IPS-18a (cell line): ENCODE measurements around the gene PHC2.

Experiments used
- H3K27ac ChIP-seq: one replicate; pipeline ENCODE4 v1.5.1; 2013; ENCODE audit warnings: low read length
- H3K27me3 ChIP-seq: one replicate; pipeline ENCODE4 v1.6.1; 2013; ENCODE audit warnings: mild to moderate bottlenecking, low read length; ENCODE audit not compliant: control insufficient read depth, insufficient read depth
- H3K36me3 ChIP-seq: one replicate; pipeline ENCODE4 v1.6.1; 2013; ENCODE audit warnings: low read depth, low read length; ENCODE audit not compliant: control insufficient read depth
- H3K4me1 ChIP-seq: one replicate; pipeline ENCODE4 v1.6.1; 2013; ENCODE audit warnings: low read depth, low read length; ENCODE audit not compliant: control insufficient read depth
- H3K4me3 ChIP-seq: one replicate; pipeline ENCODE4 v1.5.1; 2013; ENCODE audit warnings: low read length
- H3K9ac ChIP-seq: one replicate; pipeline ENCODE4 v1.6.1; 2013; ENCODE audit warnings: mild to moderate bottlenecking, low read length, moderate library complexity
- H3K9me3 ChIP-seq: one replicate; pipeline ENCODE4 v1.6.1; 2013; ENCODE audit warnings: low read depth, low read length; ENCODE audit not compliant: control insufficient read depth

The PHC2 gene

DNA sequence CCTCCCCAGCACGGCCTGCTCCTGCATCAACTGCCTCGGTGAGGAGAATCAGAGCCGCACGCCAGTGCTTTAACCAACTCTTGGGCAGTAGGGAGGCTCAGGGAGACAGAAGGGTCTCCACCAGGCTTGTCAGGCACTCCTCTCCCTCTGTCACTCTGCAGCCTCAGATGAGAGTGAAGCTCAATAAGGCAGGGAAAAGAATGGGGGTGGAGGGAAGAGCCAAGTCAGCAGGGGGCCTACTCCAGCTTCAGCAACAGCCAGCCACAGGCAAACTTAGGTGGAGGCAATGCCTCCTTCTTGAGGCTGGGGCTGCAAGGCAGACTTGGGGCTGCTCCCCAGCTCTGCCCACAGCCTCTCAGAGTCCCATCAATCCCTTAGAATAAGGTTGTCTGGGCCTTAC, 58.2 kb downstream of the PHC2 start:
- no peaks in the 10 kb centered on the region for H3K36me3 ChIP-seq

DNA sequence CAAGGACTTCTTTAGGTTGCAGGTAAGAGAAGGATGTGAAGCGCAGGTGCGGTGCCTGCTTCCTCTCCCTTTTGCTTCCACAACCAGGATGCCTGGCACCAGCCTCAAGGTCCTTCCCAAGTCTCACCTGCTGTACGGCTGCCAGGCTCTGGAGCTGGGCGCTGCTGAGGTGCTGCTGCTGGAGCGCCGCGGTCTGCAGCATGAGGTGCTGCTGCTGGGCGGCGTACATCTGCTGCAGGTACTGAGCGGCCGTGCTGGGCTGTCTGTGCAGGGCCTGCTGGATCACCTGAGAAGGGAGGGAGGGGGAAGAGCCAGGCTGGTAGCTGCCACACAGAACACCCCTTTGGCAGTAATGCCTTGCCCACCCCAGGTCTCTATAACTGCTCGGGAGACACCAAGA, 58.7 kb downstream of the PHC2 start:
- no peak overlapping the region for H3K27ac ChIP-seq
- H3K4me3 ChIP-seq = no peak overlapping the region
- peaks cover 9% of the 10 kb centered on the region for H3K4me1 ChIP-seq
- peaks cover 3% of the 10 kb centered on the region for H3K27me3 ChIP-seq
- H3K9ac ChIP-seq = no peak overlapping the region
- no peaks in the 10 kb centered on the region for H3K36me3 ChIP-seq
- H3K9me3 ChIP-seq = no peaks in the 10 kb centered on the region

More for the DNA sequence above, 58.2 kb downstream of the PHC2 start:
- Histone ChIP-seq H3K4me3 (no peak overlapping the region), H3K9ac (no peak overlapping the region), H3K9me3 (no peaks in the 10 kb centered on the region), H3K27me3 (no peaks in the 10 kb centered on the region), H3K27ac (no peak overlapping the region), H3K4me1 (peaks cover 4% of the 10 kb centered on the region)

DNA sequence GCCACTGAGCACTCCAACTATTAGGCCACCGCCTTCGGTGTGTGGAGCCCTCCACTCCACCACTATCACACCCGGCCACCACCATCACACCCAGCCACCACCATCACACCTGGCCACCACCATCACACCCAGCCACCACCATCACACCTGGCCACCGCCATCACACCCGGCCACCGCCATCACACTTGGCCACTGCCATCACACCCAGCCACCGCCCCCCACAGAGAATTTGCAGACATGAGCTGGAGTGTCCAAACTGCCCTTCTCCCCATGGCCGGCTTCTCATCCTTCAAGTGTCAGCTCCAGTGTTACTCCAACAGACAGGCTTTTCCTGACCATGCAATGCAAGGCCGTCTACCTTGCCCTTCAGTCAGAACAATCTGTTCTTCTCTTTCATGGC, 59.6 kb downstream of the PHC2 start:
- H3K36me3 ChIP-seq = no peaks in the 10 kb centered on the region
- no peak overlapping the region for H3K27ac ChIP-seq
- no peak overlapping the region for H3K9ac ChIP-seq
- H3K4me3 ChIP-seq = no peak overlapping the region
- peaks cover 13% of the 10 kb centered on the region for H3K4me1 ChIP-seq
- H3K27me3 ChIP-seq = peaks cover 3% of the 10 kb centered on the region
- no peaks in the 10 kb centered on the region for H3K9me3 ChIP-seq

DNA sequence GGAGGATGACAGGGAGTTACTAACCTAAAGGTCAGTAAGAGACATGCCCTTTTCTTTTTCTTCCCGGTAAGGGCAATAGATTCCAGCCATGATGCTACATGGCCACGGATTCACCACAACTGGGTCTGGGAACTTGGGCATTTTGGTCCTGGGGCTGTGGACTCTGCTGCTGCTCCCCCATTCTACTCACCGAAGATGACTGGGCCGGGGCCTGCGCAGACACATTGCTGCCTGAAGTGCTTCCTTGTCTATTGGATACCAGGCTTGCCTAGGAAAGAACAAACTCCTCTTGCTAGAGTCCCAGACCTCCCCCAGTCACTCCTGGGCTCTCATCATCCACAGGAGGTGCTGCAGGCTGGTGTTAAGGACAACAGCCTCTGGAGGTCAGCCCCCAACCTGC, 60.1 kb downstream of the PHC2 start:
- peaks cover 13% of the 10 kb centered on the region for H3K4me1 ChIP-seq
- no peak overlapping the region for H3K4me3 ChIP-seq
- no peak overlapping the region for H3K27ac ChIP-seq
- H3K27me3 ChIP-seq = peaks cover 3% of the 10 kb centered on the region
- no peaks in the 10 kb centered on the region for H3K9me3 ChIP-seq
- no peaks in the 10 kb centered on the region for H3K36me3 ChIP-seq
- H3K9ac ChIP-seq = no peak overlapping the region

DNA sequence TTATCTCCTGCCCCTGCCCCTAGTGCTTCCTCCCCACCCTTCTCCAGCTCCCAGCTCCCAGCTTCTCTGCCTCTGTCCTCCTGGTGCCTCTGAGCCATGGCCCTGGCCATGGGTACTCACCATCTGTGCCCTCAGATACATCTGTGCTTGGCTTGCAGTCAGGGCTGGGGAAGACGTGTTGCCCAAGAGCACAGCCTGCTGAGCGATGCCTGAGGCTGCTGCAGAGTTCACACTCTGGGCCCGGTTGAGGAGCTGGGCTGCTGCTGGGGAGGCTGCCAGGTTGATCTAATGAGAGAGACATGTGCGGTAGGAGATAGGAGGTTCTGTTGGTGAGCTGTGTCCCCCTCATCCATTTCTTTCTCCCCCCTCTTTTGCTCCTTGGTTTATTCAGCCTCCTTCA, 60.6 kb downstream of the PHC2 start:
- no peaks in the 10 kb centered on the region for H3K36me3 ChIP-seq
- H3K4me1 ChIP-seq = peaks cover 13% of the 10 kb centered on the region
- peaks cover 3% of the 10 kb centered on the region for H3K27me3 ChIP-seq
- no peak overlapping the region for H3K9ac ChIP-seq
- H3K27ac ChIP-seq = no peak overlapping the region
- no peaks in the 10 kb centered on the region for H3K9me3 ChIP-seq
- H3K4me3 ChIP-seq = no peak overlapping the region

DNA sequence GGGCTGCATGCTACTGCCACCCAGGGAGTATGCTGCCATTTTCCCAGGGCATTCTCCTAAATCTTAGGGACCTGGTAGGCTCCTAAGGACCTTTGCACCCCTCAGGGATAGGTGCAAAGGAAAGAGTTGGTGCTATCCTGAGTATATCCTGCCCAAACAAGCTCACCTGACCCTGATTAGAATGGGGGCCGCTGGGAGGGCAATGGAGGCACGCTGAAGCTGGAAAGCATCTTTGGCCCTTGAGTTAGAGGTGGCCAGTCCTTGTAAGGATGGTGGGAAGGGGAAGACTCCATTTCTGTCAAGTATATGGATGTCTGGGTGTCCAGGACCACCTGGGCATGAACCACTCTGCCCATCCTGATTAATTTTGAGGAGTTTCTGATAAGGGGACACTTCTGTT, 61.1 kb downstream of the PHC2 start:
- no peaks in the 10 kb centered on the region for H3K36me3 ChIP-seq
- no peaks in the 10 kb centered on the region for H3K9me3 ChIP-seq
- no peak overlapping the region for H3K4me3 ChIP-seq
- no peak overlapping the region for H3K9ac ChIP-seq
- H3K27me3 ChIP-seq = peaks cover 3% of the 10 kb centered on the region
- no peak overlapping the region for H3K27ac ChIP-seq
- peaks cover 19% of the 10 kb centered on the region for H3K4me1 ChIP-seq

DNA sequence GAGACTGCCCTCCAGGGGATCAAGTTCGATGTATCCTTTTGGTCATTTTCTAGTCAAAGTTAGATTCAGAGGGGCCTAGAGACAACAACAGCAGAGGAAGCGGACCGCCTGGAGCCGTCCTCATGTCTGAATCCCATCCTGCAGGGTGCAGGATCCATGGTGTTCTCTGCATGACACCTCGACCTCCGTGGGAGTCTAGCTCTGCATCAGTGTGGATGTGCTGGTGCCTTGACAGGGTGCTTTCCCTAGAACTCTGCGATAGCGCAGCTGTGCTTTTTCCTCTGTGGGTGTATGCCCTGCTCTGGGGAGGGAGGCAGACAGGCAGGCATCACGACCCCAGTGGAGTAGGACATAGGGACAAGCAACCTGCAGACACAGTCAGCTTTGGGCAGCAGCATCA, 61.8 kb downstream of the PHC2 start:
- H3K36me3 ChIP-seq = no peaks in the 10 kb centered on the region
- H3K9ac ChIP-seq = no peak overlapping the region
- no peaks in the 10 kb centered on the region for H3K9me3 ChIP-seq
- peaks cover 25% of the 10 kb centered on the region for H3K4me1 ChIP-seq
- H3K4me3 ChIP-seq = no peak overlapping the region
- H3K27me3 ChIP-seq = peaks cover 3% of the 10 kb centered on the region
- H3K27ac ChIP-seq = no peak overlapping the region

DNA sequence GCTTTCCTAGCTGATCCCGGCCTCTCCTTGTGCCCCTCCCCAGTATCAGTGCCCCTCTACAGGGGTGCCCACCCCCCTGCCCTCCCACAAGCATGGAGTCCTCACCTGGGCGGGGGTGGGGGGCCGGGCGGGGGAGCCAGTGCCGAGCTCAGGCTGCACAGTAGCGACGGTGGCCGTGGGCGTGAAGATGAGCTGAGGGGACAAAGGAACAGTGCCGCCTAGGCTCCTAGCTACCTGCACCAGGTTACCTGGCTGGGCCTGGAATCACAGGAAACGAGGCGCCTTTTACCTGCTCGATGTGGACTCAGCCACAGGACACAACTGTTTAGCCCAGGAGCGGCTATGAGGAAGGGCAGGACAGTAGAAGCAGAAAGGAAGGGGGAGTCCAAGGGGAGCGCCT, 62.5 kb downstream of the PHC2 start:
- Histone ChIP-seq H3K4me3 (no peak overlapping the region), H3K27ac (no peak overlapping the region), H3K36me3 (no peaks in the 10 kb centered on the region), H3K9me3 (no peaks in the 10 kb centered on the region), H3K9ac (no peak overlapping the region), H3K4me1 (peaks cover 30% of the 10 kb centered on the region), H3K27me3 (peaks cover 3% of the 10 kb centered on the region)

GRCh38 chr1:33367485-33368405, 63.1 kb downstream of the PHC2 start:
- Histone ChIP-seq H3K36me3 (no peaks in the 10 kb centered on the region), H3K9me3 (no peaks in the 10 kb centered on the region), H3K9ac (no peak overlapping the region), H3K27me3 (peaks cover 3% of the 10 kb centered on the region), H3K27ac (no peak overlapping the region), H3K4me3 (no peak overlapping the region), H3K4me1 (peaks cover 37% of the 10 kb centered on the region)

- Histone ChIP-seq H3K9ac (no peak overlapping the region), H3K36me3 (no peaks in the 10 kb centered on the region), H3K9me3 (no peaks in the 10 kb centered on the region), H3K27me3 (peaks cover 3% of the 10 kb centered on the region), H3K4me1 (peaks cover 45% of the 10 kb centered on the region), H3K27ac (no peak overlapping the region), H3K4me3 (no peak overlapping the region)
Measured at GRCh38 chr1:33366762-33367484, 64.0 kb downstream of the PHC2 start.

GRCh38 chr1:33365560-33365997, 65.3 kb downstream of the PHC2 start:
- Histone ChIP-seq H3K27ac (no peak overlapping the region), H3K27me3 (peaks cover 6% of the 10 kb centered on the region), H3K9me3 (no peaks in the 10 kb centered on the region), H3K4me3 (no peak overlapping the region), H3K4me1 (peaks cover 57% of the 10 kb centered on the region), H3K9ac (no peak overlapping the region), H3K36me3 (no peaks in the 10 kb centered on the region)
